Upper lobe of left lung (tissue), 6 donors: ENCODE measurements around the gene GGT6. TPM values are rescaled to one million over a fixed set of nuclear protein-coding genes. Genes with fewer than 3 reads are reported as not detected.

Experiments used
- ATAC-seq, 2 donors: fragments of 200-7000 bp; cut with Tn5 transposase; one replicate each; pipeline ENCODE4 v1.9.1; 2022; ENCODE audit warnings: mild to moderate bottlenecking in 2 of 2, moderate library complexity in 2 of 2; ENCODE audit not compliant: low FRiP score in 2 of 2
- DNase-seq, 2 donors: peaks; one replicate each; pipeline ENCODE4 v3.0.0-alpha.2; 2019 to 2020
- H3K27ac ChIP-seq, 4 donors: fragments of 200-600 bp; sonication (generic); one replicate each; pipeline ENCODE4 v1.5.1; 2016 to 2019
- H3K27me3 ChIP-seq, 4 donors: fragments of 200-600 bp; sonication (generic); one replicate each; pipeline ENCODE4 v1.5.1; 2017 to 2019
- H3K36me3 ChIP-seq, 4 donors: fragments of 200-600 bp; sonication (generic); one replicate each; pipeline ENCODE4 v1.5.1; 2016 to 2019
- H3K4me1 ChIP-seq, 4 donors: fragments of 200-600 bp; sonication (generic); one replicate each; pipeline ENCODE4 v1.5.1; 2018 to 2019
- H3K4me3 ChIP-seq, 4 donors: fragments of 200-600 bp; sonication (generic); one replicate each; pipeline ENCODE4 v1.5.1; 2017 to 2019; ENCODE audit warnings: mild to moderate bottlenecking in 2 of 4, moderate library complexity in 1 of 4
- H3K9me3 ChIP-seq, 4 donors: fragments of 200-600 bp; sonication (generic); one replicate each; pipeline ENCODE4 v1.5.1; 2018 to 2019
- EP300 ChIP-seq, 4 donors: sonication (generic); formaldehyde crosslinking; IDR thresholded peaks; one replicate each; pipeline ENCODE4 v1.5.1; 2017; ENCODE audit warnings: antibody characterized with exemption in 4 of 4, control low read depth in 2 of 4
- POLR2A ChIP-seq, 4 donors: fragments of 450-650 bp; IDR thresholded peaks; one replicate each; pipeline ENCODE4 v1.5.1; 2016 to 2017; ENCODE audit warnings: antibody characterized with exemption in 4 of 4, mild to moderate bottlenecking in 2 of 4
- POLR2AphosphoS5 ChIP-seq, 2 donors: sonication (generic); formaldehyde crosslinking; IDR thresholded peaks; one replicate each; pipeline ENCODE4 v1.5.1; 2017; ENCODE audit warnings: antibody characterized with exemption in 2 of 2
- WGBS, 2 donors: methylation state at CpG; one replicate each; pipeline ENCODE4 v1.1.5; 2017 to 2018; 5-methylcytosine and 5-hydroxymethylcytosine counted together
- total RNA-seq, 6 donors: library from RNA; depleted of rRNA in 4 of 6; stranded (reverse); fragments of >200 nt in 4 of 6; gene quantifications; one replicate each; pipeline versions ENCODE4 v1.1.0 to v1.2.1, GENCODE V29; 2016 to 2021
- TF ChIP-seq, protein P1 (sequence below), 6 experiments: fragments of 450-650 bp in 4 of 6; fragments of 200-600 bp in 2 of 6; sonication (generic) in 2 of 6; IDR thresholded peaks; one replicate each; pipeline ENCODE4 v1.5.1; 2016 to 2019; ENCODE audit warnings: antibody characterized with exemption in 6 of 6
- donor health status: DM: no; HTN: no; CAD: no; lungs with moderate emphysema.
- donor health status: DM: no; HTN: yes; CAD: no; lungs with severe emphysema.

GGT6 gene
- total RNA-seq, 6 donors from 2014 or later = 3.8 to 18.7 (median 9.7) TPM

DNA sequence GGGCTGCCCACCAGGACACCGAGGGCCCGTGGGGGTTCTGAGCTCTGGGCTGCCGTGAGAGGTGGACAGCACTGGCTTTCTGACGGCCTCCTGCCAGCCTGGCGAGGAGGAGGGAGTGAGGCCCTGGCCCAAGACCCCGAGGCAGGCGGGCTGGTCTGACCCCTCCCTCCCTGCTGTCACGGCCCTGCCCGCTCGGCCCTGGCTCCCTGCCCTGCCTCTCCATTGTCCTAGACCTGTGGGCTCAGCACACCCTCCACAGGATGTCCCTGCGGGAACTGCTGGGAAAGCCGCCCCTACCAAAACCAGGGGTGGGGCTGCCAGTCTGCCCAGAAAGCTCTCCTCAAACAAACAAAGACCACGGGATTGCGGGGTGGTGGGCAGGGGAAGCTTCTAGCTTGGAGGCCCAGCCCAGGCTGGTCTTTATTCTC, 41.0 kb downstream of the GGT6 start:
- peak; percentile 89 to 92 for DNase-seq
- 67 to 69% methylated on average over 3 to 10 of the region's 14 CpGs for WGBS, 2 donors
- no peaks in the 10 kb centered on the region for H3K36me3 ChIP-seq
- peak in 1 of 4 donors; percentile 35 for TF ChIP-seq POLR2A (IDR thresholded peaks at IDR 0.05)
- peak; percentile 67 to 79 for TF ChIP-seq POLR2AphosphoS5 (IDR thresholded peaks at IDR 0.05)
- TF ChIP-seq, protein P1, sequence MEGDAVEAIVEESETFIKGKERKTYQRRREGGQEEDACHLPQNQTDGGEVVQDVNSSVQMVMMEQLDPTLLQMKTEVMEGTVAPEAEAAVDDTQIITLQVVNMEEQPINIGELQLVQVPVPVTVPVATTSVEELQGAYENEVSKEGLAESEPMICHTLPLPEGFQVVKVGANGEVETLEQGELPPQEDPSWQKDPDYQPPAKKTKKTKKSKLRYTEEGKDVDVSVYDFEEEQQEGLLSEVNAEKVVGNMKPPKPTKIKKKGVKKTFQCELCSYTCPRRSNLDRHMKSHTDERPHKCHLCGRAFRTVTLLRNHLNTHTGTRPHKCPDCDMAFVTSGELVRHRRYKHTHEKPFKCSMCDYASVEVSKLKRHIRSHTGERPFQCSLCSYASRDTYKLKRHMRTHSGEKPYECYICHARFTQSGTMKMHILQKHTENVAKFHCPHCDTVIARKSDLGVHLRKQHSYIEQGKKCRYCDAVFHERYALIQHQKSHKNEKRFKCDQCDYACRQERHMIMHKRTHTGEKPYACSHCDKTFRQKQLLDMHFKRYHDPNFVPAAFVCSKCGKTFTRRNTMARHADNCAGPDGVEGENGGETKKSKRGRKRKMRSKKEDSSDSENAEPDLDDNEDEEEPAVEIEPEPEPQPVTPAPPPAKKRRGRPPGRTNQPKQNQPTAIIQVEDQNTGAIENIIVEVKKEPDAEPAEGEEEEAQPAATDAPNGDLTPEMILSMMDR (IDR thresholded peaks at IDR 0.05) = no peak
- peak in 2 of 4 donors; percentile 92 to 93 for TF ChIP-seq EP300 (IDR thresholded peaks at IDR 0.05)
- peak; percentile 7 to 56 for ATAC-seq
- no peaks in the 10 kb centered on the region for H3K9me3 ChIP-seq
- H3K4me1 ChIP-seq = peaks cover 70 to 81% (median 78%) of the 10 kb centered on the region in 4 donors
- H3K4me3 ChIP-seq = no peak overlapping the region
- H3K27ac ChIP-seq = peak overlapping the region; percentile 85 to 95 (median 89)
- no peaks in the 10 kb centered on the region for H3K27me3 ChIP-seq

DNA sequence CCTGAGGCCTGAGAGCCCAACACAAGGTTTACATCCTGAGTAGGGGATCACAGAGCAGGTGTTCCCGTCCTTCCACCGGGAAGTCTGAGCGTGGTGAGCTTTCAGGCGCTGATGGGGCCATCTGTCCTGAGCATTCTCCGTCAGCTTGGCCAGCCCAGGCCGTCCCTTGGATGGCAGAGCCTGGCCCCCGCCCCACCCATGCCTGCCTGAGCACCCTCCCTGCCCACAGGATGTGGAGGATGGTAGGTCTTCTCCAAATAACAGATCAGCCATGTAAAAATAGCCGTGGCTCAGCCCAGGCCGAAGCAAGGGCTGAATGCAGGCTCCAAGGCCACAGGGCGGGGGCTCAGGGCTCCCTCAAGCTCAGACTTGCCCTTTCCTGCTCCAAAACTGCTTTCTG, 41.5 kb downstream of the GGT6 start:
- peak overlapping the region; percentile 85 to 95 (median 89) for H3K27ac ChIP-seq
- 50 to 62% methylated on average over 3 to 9 of the region's 10 CpGs for WGBS, 2 donors
- H3K27me3 ChIP-seq = no peaks in the 10 kb centered on the region
- H3K36me3 ChIP-seq = no peaks in the 10 kb centered on the region
- peaks cover 74 to 86% (median 82%) of the 10 kb centered on the region in 4 donors for H3K4me1 ChIP-seq
- TF ChIP-seq EP300 (IDR thresholded peaks at IDR 0.05) (no peak), POLR2A (IDR thresholded peaks at IDR 0.05) (no peak), POLR2AphosphoS5 (IDR thresholded peaks at IDR 0.05) (no peak)
- TF ChIP-seq, protein P1 (IDR thresholded peaks at IDR 0.05) = no peak
- no peaks in the 10 kb centered on the region for H3K9me3 ChIP-seq
- DNase-seq (no peak), ATAC-seq (no peak)
- H3K4me3 ChIP-seq = no peak overlapping the region

DNA sequence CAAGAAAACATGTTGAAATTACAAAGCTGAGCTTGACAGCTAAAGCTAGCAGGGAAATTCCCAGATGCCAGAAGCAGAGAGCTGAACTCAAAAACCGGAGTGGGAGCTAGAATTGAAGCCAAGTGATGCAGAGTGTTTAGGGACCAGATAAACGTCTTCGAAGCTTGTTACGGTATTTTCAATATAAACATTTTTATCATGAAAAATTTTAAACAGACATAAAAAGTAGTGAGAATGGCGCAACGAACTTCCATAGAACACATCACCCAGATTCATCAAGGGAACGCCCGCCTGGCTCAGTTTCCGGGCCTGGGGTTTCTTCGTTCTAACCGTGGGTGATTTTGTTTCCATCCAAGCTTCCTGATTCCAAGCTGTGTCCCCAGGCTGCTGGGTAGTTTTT, 43.6 kb downstream of the GGT6 start:
- ATAC-seq = no peak
- H3K27ac ChIP-seq = peak overlapping the region; percentile 57 to 95 (median 89)
- TF ChIP-seq EP300 (IDR thresholded peaks at IDR 0.05) = peak in 2 of 4 donors; percentile 9 to 18
- TF ChIP-seq POLR2AphosphoS5 (IDR thresholded peaks at IDR 0.05) = peak in 1 of 2 donors; percentile 35
- no peak for TF ChIP-seq POLR2A (IDR thresholded peaks at IDR 0.05)
- H3K4me3 ChIP-seq = no peak overlapping the region
- H3K36me3 ChIP-seq = no peaks in the 10 kb centered on the region
- no peak for DNase-seq
- H3K9me3 ChIP-seq = no peaks in the 10 kb centered on the region
- WGBS, 2 donors = 42 to 64% methylated on average over 11 of the region's 11 CpGs
- peaks cover 81 to 90% (median 85%) of the 10 kb centered on the region in 4 donors for H3K4me1 ChIP-seq
- H3K27me3 ChIP-seq = no peaks in the 10 kb centered on the region

DNA sequence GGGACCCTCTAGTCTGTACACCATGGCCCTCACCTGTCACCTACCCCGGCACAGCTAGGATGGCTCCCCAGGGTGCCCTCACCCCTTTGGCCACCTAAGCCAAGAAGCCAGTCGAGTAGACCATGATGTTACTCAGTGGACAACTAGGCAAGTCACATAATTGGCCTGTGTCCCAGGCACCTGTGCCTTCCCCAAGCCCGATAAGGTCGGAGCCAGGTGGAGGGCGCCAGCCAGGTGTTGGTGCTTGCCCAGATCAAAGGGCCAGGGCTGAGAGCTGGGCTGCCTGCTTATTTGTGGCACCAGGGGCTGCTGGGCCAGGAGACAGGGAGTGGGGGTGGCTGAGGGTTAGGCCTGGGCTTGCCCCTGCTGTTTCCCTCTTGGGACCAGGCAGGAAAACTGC, 44.9 kb downstream of the GGT6 start:
- Histone ChIP-seq H3K27ac (peak overlapping the region; percentile 85 to 95 (median 89)), H3K9me3 (no peaks in the 10 kb centered on the region), H3K4me1 (peaks cover 81 to 93% (median 87%) of the 10 kb centered on the region in 4 donors), H3K36me3 (no peaks in the 10 kb centered on the region), H3K4me3 (no peak overlapping the region), H3K27me3 (no peaks in the 10 kb centered on the region)
- DNase-seq (peak; percentile 39 to 81), ATAC-seq (no peak)
- WGBS, 2 donors = 70 to 87% methylated on average over 2 to 5 of the region's 5 CpGs
- TF ChIP-seq POLR2AphosphoS5 (IDR thresholded peaks at IDR 0.05) = no peak
- TF ChIP-seq EP300 (IDR thresholded peaks at IDR 0.05) = no peak
- TF ChIP-seq POLR2A (IDR thresholded peaks at IDR 0.05) = no peak
- TF ChIP-seq, protein P1 (IDR thresholded peaks at IDR 0.05) = no peak

DNA sequence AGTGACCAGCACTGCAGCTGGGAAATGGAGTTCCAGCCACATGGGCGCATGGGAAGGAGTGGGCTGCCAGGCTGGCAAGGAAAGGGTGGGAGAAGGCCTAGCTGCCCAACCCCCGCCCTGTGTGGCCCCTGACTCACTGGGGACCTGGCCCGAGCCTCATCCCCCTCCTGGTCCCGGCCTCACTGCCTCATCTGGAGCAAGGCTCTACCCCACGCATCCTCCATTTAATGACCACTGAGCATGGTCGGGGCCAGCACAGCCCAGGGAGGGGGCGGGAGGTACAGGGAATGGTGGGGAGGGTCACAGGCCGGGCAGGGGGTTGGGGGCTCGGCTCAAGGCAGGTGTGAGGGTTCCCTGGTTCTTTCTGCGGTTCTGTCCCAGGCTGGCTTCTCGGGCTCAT, 45.6 kb downstream of the GGT6 start:
- no peak for ATAC-seq
- WGBS, 2 donors = 85 to 90% methylated on average over 2 to 11 of the region's 11 CpGs
- DNase-seq = peak in 1 of 2 donors; percentile 59
- H3K27ac ChIP-seq = peak overlapping the region; percentile 85 to 95 (median 89)
- H3K4me1 ChIP-seq = peaks cover 80 to 93% (median 85%) of the 10 kb centered on the region in 4 donors
- no peaks in the 10 kb centered on the region for H3K9me3 ChIP-seq
- H3K36me3 ChIP-seq = no peaks in the 10 kb centered on the region
- no peak overlapping the region for H3K4me3 ChIP-seq
- no peaks in the 10 kb centered on the region for H3K27me3 ChIP-seq
- TF ChIP-seq POLR2AphosphoS5 (IDR thresholded peaks at IDR 0.05) = no peak

DNA sequence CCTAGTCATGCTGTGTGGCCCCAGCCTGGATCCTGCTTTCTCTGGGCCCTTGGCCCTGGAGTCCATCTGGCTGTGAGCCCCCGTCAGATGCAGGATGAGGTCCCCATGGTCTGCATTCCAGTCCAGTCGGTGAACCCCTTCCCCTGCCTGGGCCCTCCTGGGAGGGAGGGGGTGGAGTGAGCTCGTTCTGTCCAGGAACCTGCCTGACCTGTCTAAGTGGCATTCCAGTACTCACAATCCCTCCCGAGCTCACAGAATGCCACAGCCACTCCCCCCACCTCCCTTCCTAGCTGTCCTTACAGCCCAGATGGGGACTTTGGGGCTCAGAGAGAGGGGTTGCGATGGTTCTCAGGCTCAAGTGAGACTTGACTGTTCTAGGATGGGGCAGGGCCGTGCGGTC, 46.2 kb downstream of the GGT6 start:
- ATAC-seq (peak; percentile 34 to 88), DNase-seq (peak in 1 of 2 donors; percentile 89)

More for the DNA sequence above, 46.2 kb downstream of the GGT6 start:
- no peaks in the 10 kb centered on the region for H3K36me3 ChIP-seq
- H3K9me3 ChIP-seq = no peaks in the 10 kb centered on the region
- peaks cover 80 to 93% (median 86%) of the 10 kb centered on the region in 4 donors for H3K4me1 ChIP-seq
- H3K4me3 ChIP-seq = no peak overlapping the region
- TF ChIP-seq, protein P1 (IDR thresholded peaks at IDR 0.05) = no peak
- TF ChIP-seq POLR2A (IDR thresholded peaks at IDR 0.05) (no peak), EP300 (IDR thresholded peaks at IDR 0.05) (peak in 2 of 4 donors; percentile 16 to 76), POLR2AphosphoS5 (IDR thresholded peaks at IDR 0.05) (peak in 1 of 2 donors; percentile 52)
- 53 to 66% methylated on average over 4 to 5 of the region's 7 CpGs for WGBS, 2 donors
- peak overlapping the region; percentile 85 to 95 (median 89) for H3K27ac ChIP-seq
- no peaks in the 10 kb centered on the region for H3K27me3 ChIP-seq
